ENCODE measurements around the gene CDX2. TPM values are rescaled to one million over a fixed set of nuclear protein-coding genes. Genes with fewer than 3 reads are reported as not detected.

The CDX2 gene
- total RNA-seq, 4 donors from 2014 or later: 0.17 TPM; not detected in 3

DNA sequence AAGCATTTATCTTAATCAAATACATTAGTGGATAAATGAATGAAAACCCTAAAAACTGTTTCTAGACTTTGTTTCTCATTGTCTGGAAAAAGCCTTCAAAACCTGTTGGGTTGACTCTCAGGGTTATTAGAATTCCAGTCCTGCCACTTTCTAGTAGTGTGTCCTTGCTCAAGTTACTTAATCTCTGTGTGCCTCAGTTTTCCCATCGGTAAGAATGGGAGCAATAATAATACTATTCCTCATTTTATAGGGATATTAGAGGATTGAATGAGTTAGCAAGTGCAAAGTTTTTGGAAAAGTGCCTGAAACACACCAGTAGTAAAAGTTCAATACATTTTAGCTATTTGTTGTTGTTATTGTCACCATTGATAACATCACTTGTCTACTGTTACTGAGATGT lies 16.5 kb upstream of the CDX2 start:
- 82% methylated on average over 1 of the region's 1 CpG for WGBS
- no peak for DNase-seq (ENCODE audit: extremely low spot score)
- Histone ChIP-seq H3K27ac (replicated peaks in 1 of 4) (no peak overlapping the region), H3K27me3 (peaks cover 0 to 88% (median 20%) of the 10 kb centered on the region in 4 donors), H3K36me3 (no peaks in the 10 kb centered on the region), H3K4me1 (peaks cover 0 to 3% (median 2%) of the 10 kb centered on the region in 4 donors), H3K4me3 (no peak overlapping the region), H3K9me3 (no peaks in the 10 kb centered on the region)
- TF ChIP-seq POLR2AphosphoS5 (IDR thresholded peaks at IDR 0.05) (no peak), EP300 (IDR thresholded peaks at IDR 0.05) (no peak), POLR2A (IDR thresholded peaks at IDR 0.05; ENCODE audit: low read depth) (no peak)
- TF ChIP-seq, protein P1, sequence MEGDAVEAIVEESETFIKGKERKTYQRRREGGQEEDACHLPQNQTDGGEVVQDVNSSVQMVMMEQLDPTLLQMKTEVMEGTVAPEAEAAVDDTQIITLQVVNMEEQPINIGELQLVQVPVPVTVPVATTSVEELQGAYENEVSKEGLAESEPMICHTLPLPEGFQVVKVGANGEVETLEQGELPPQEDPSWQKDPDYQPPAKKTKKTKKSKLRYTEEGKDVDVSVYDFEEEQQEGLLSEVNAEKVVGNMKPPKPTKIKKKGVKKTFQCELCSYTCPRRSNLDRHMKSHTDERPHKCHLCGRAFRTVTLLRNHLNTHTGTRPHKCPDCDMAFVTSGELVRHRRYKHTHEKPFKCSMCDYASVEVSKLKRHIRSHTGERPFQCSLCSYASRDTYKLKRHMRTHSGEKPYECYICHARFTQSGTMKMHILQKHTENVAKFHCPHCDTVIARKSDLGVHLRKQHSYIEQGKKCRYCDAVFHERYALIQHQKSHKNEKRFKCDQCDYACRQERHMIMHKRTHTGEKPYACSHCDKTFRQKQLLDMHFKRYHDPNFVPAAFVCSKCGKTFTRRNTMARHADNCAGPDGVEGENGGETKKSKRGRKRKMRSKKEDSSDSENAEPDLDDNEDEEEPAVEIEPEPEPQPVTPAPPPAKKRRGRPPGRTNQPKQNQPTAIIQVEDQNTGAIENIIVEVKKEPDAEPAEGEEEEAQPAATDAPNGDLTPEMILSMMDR (IDR thresholded peaks at IDR 0.05): no peak
- intact Hi-C loops (cut with DNase I): loop anchor here (2.0 to 10.0 kb wide), 2 partner anchors 157 to 451 kb away; no protein-coding TSS in a partner anchor

DNA sequence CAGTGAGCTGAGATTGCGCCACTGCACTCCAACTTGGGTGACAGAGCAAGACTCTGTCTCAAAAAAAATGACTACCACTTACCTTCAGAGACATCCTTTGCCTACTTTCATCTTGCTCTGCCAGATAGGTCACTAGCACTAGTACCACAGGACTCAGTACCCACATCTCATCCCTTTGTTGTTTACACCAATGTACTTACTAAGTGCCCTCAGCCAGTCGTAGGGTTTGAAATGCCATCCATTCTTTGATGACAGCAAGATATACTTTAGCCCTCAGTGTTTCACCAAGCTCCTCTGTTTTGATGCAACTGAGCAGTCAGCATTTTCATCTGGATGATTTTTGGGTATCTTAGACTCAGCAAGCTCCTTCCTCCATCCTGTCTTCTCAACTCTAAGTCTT lies 13.2 kb upstream of the CDX2 start:
- Histone ChIP-seq H3K27ac (replicated peaks in 1 of 4) (no peak overlapping the region), H3K9me3 (no peaks in the 10 kb centered on the region), H3K27me3 (peaks cover 0 to 93% (median 48%) of the 10 kb centered on the region in 4 donors), H3K36me3 (no peaks in the 10 kb centered on the region), H3K4me3 (no peak overlapping the region), H3K4me1 (peaks cover 6 to 36% (median 32%) of the 10 kb centered on the region in 4 donors)
- intact Hi-C loops (cut with DNase I): loop anchor here (5.0 to 10.0 kb wide), 2 partner anchors 448 to 620 kb away; no protein-coding TSS in a partner anchor
- WGBS: 57% methylated on average over 2 of the region's 2 CpGs
- DNase-seq (ENCODE audit: extremely low spot score): no peak
- TF ChIP-seq, protein P1 (IDR thresholded peaks at IDR 0.05): no peak
- TF ChIP-seq EP300 (IDR thresholded peaks at IDR 0.05) (no peak), POLR2A (IDR thresholded peaks at IDR 0.05; ENCODE audit: low read depth) (no peak), POLR2AphosphoS5 (IDR thresholded peaks at IDR 0.05) (no peak)

DNA sequence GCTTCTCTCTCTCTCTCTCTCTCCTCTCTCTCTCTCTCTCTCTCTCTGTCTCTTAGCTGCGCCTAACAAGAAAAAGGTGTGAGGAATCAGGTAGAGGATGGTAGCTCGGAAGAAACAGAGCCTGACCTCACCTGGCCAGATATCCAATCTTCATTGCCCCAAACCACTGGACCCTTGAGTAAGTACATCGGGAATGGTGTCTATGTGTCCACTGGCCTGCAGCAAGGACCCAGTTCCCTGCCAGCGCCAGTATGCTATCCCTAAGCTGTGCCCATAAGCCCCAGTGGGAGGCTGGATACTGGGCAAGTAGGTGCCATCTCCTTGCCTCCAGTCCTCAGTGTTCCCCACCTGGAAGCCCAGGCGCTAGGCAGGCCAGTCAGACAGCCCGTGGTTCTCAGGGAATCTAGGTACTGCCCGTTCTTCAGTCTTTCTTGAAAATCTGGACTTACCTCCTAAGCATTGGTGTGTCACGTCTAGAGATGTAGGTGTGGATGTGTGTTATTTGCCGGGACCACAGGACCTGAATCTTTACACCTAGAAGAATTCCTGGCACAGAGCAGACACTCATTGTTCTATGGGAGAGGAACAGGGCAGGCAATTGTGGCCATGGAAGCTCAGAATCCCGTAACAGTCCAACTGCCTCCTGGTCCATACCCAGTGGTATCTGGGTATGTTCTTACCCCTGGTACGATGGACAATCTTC lies 12.0 kb upstream of the CDX2 start:
- H3K27me3 ChIP-seq: peaks cover 0 to 96% (median 57%) of the 10 kb centered on the region in 4 donors
- H3K4me3 ChIP-seq: no peak overlapping the region
- intact Hi-C loops (cut with DNase I): loop anchor here (5.0 to 10.0 kb wide), 2 partner anchors 446 to 619 kb away; no protein-coding TSS in a partner anchor
- H3K27ac ChIP-seq (replicated peaks in 1 of 4): no peak overlapping the region
- WGBS: 37% methylated on average over 9 of the region's 11 CpGs
- peaks cover 6 to 37% (median 32%) of the 10 kb centered on the region in 4 donors for H3K4me1 ChIP-seq
- DNase-seq (ENCODE audit: extremely low spot score): no peak
- H3K9me3 ChIP-seq: no peaks in the 10 kb centered on the region
- no peaks in the 10 kb centered on the region for H3K36me3 ChIP-seq
- TF ChIP-seq EP300 (IDR thresholded peaks at IDR 0.05): no peak
- TF ChIP-seq, protein P1 (IDR thresholded peaks at IDR 0.05): no peak
- no peak for TF ChIP-seq POLR2A (IDR thresholded peaks at IDR 0.05; ENCODE audit: low read depth)
- no peak for TF ChIP-seq POLR2AphosphoS5 (IDR thresholded peaks at IDR 0.05)

DNA sequence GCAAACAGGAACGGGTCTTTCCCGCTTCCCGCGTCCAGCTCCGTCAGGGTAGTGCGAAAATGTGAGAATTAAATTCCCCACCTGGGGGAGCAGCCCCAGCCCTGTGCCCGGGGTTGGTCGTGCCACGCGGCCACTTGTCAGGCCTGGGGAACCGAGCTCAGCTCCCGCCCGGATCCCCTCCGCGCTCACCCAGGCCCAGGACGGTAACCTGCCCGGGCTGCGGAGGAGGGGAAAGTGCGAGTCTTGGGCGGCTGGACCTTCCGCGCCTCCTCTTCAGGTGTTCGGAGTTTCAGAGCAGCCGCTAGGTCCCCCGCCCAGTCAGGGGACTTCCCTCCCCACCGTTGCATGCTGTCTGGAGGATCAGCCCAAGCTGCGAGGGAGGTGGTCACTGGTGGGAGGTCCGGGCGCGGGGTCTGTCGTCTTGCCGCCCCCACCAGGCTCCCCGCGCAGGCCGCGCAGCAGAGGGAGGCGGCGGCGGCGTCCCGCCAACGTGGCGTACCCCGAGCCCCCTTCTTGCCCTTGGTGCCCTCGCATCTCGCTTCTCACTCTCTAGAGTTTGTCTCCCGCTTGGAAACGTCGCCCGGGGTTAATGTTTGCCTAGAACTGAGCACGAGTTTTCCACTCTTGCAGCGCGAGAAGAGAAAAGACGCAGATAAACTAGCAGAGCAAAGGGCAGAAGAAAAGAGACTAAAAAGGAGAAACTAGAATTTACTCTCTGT lies 11.3 kb upstream of the CDX2 start:
- intact Hi-C loops (cut with DNase I): loop anchor here (5.0 to 10.0 kb wide), 2 partner anchors 446 to 618 kb away; no protein-coding TSS in a partner anchor
- H3K27ac ChIP-seq (replicated peaks in 1 of 4): no peak overlapping the region
- peaks cover 0 to 97% (median 65%) of the 10 kb centered on the region in 4 donors for H3K27me3 ChIP-seq
- DNase-seq (ENCODE audit: extremely low spot score): no peak
- no peak for TF ChIP-seq POLR2AphosphoS5 (IDR thresholded peaks at IDR 0.05)
- TF ChIP-seq, protein P1 (IDR thresholded peaks at IDR 0.05): no peak
- no peak for TF ChIP-seq EP300 (IDR thresholded peaks at IDR 0.05)
- TF ChIP-seq POLR2A (IDR thresholded peaks at IDR 0.05; ENCODE audit: low read depth): no peak
- H3K9me3 ChIP-seq: no peaks in the 10 kb centered on the region
- H3K4me1 ChIP-seq: peaks cover 9 to 44% (median 37%) of the 10 kb centered on the region in 4 donors
- peak overlapping the region in 1 of 4 donors; percentile 22 for H3K4me3 ChIP-seq
- no peaks in the 10 kb centered on the region for H3K36me3 ChIP-seq
- 6% methylated on average over 8 of the region's 54 CpGs for WGBS

Data from esophagus muscularis mucosa (tissue), 4 donors.